ENCODE data around the gene CSTPP1. TPM values are rescaled to one million over a fixed set of nuclear protein-coding genes. Genes with fewer than 3 reads are reported as not detected.

The CSTPP1 gene
- total and polyA plus RNA-seq, 2 donors (not counting 3 experiments of a cell fraction or from before 2014, with no cell fraction given) = 25.9 to 38.2 TPM

DNA sequence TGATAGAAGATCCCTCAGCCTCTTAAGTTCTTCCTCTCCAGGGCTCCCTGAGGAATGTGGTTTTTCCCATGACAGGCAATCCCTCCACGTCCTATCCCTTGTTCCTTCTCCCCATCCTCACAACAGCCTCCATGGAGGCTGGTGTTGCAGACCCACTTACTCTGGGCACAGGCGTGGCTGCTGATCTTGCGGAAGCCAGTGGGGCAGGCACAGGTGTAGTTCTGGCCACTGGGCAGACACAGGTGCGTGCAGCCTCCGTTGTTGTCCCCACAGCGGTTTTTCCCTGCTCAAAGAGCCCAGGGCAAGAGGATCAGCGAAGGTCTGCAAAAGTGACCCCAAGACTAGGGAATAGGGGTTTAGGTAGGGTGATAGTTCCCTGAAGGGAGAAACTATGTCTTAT, 47.3 kb upstream of the CSTPP1 start:
- intact Hi-C loops (cut with micrococcal nuclease) = loop anchor here (1.0 kb wide), 3 partner anchors 264 to 466 kb away; no protein-coding TSS in a partner anchor
- H2AFZ ChIP-seq (ENCODE audit: low read depth, low read length) = no peak overlapping the region
- no peak overlapping the region for H3K9ac ChIP-seq (replicated peaks; ENCODE audit: extremely low read depth, insufficient read depth, low read length)
- dilution Hi-C loops (cut with MboI; ENCODE audit: extremely low pct_ligation_motif_present, low sequenced_read_pairs) = no loop called here
- H3K9me1 ChIP-seq (replicated peaks; ENCODE audit: control insufficient read depth, extremely low read depth, insufficient read depth, low read length) = no peaks in the 10 kb centered on the region
- H3K27ac ChIP-seq (ENCODE audit: insufficient read depth, low read depth, low read length) = no peak overlapping the region
- no TSS peak for BruUV-seq (replicated peaks)
- TF ChIP-seq POLR2AphosphoS5 (IDR thresholded peaks at IDR 0.05; ENCODE audit: insufficient read depth, low read depth, low read length) = no peak
- TF ChIP-seq FOS (IDR thresholded peaks at IDR 0.05; ENCODE audit: borderline replicate concordance, insufficient read depth, low read length) = no peak
- no peak for TF ChIP-seq GATA2 (IDR thresholded peaks at IDR 0.05; ENCODE audit: insufficient read depth, insufficient read length, low read depth, low read length)
- no peak for TF ChIP-seq EZH2 (IDR thresholded peaks at IDR 0.05; ENCODE audit: borderline replicate concordance, low read depth, low read length, severe bottlenecking)
- TF ChIP-seq JUN (IDR thresholded peaks at IDR 0.05; ENCODE audit: borderline replicate concordance, insufficient read depth, insufficient read length, low read depth) = no peak
- no peak for TF ChIP-seq CTCF (IDR thresholded peaks at IDR 0.05; ENCODE audit: extremely low read depth in 1 of 2, insufficient read depth in 1 of 2, low read depth in 1 of 2, low read length in 2 of 2)
- TF ChIP-seq MYC (IDR thresholded peaks at IDR 0.05; ENCODE audit: low read depth, low read length) = no peak
- no peak for TF ChIP-seq MAX (IDR thresholded peaks at IDR 0.05; ENCODE audit: insufficient read depth, insufficient read length)
- no peak for TF ChIP-seq POLR2A (IDR thresholded peaks at IDR 0.05; ENCODE audit: low read depth, low read length)
- H3K79me2 ChIP-seq (ENCODE audit: control insufficient read depth, insufficient read depth, low read length) = no peaks in the 10 kb centered on the region
- ChIA-PET CTCF (interaction anchor here (5.5 kb wide), 1 partner anchor 264 kb away, joined by 76 read pairs; no protein-coding TSS in a partner anchor), POLR2A (no interaction called here)
- no peak overlapping the region for H3K4me2 ChIP-seq (ENCODE audit: insufficient read depth, low read length)
- DNase-seq (ENCODE audit: low read depth, low spot score) (no peak), FAIRE-seq (no peak)
- H3K36me3 ChIP-seq (ENCODE audit: control insufficient read depth in 2 of 2, extremely low read depth in 1 of 2, insufficient read depth in 2 of 2, low read length in 2 of 2) = no peaks in the 10 kb centered on the region
- no peak overlapping the region for H3K4me3 ChIP-seq (replicated peaks in 1 of 3; ENCODE audit: insufficient read depth in 1 of 3, low read depth in 1 of 3, low read length in 3 of 3)
- H3K4me1 ChIP-seq (ENCODE audit: control insufficient read depth, extremely low read depth, insufficient read depth, low read length) = no peaks in the 10 kb centered on the region
- H3K9me3 ChIP-seq (replicated peaks; ENCODE audit: control insufficient read depth, insufficient read depth, low read length) = no peaks in the 10 kb centered on the region
- no peaks in the 10 kb centered on the region for H4K20me1 ChIP-seq (replicated peaks; ENCODE audit: control insufficient read depth, extremely low read depth, insufficient read depth, low read length)
- no peaks in the 10 kb centered on the region for H3K27me3 ChIP-seq (ENCODE audit: control insufficient read depth in 2 of 2, insufficient read depth in 2 of 2, low read length in 2 of 2)

Measured in endothelial cell of umbilical vein (primary cell).